BE2C (cell line): ENCODE results near the gene DZIP3.

ENCODE experiments used
- DNase-seq: peaks from one replicate; pipeline ENCODE4 v3.0.0-alpha.2; 2020
- H3K27me3 ChIP-seq: fragments of 250-450 bp; sonication (Bioruptor Pico); 2 replicates; pipeline ENCODE4 v1.5.1; 2020; ENCODE audit warnings: mild to moderate bottlenecking
- H3K36me3 ChIP-seq: fragments of 250-450 bp; sonication (Bioruptor Pico); 2 replicates; pipeline ENCODE4 v1.5.1; 2020; ENCODE audit warnings: mild to moderate bottlenecking
- H3K4me1 ChIP-seq: fragments of 250-450 bp; sonication (Bioruptor Pico); 2 replicates; pipeline ENCODE4 v1.5.1; 2020
- H3K4me3 ChIP-seq: 2 replicates; pipeline ENCODE4 v1.5.1; 2011; ENCODE audit warnings: low read depth, low read length
- H3K9me3 ChIP-seq: fragments of 250-450 bp; sonication (Bioruptor Pico); 2 replicates; pipeline ENCODE4 v1.5.1; 2020
- TF ChIP-seq, protein P1 (sequence below): IDR thresholded peaks from 2 replicates; pipeline ENCODE4 v1.5.1; 2012; ENCODE audit warnings: mild to moderate bottlenecking, low read depth, low read length

DZIP3 gene

DNA sequence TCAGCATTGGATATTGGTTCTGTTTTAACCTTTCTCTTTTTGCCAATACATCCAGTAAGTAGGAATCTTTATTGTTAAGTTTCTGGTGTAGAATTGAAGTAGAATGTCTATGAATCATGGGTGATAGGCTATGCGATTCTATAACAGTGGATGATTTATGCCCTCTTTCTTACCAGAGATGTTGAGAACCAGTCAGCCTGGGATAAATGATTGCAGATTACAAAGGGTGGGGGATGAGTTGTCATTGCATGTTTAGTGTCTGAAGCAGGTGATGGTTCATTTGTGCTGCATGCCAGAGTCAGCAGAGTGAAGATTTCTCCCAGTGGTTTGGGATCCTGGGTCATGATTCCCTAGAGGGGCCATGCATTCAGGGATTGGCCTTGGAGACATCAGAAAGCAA is 153.4 kb downstream of the DZIP3 start:
- peaks cover 2% of the 10 kb centered on the region for H3K27me3 ChIP-seq
- H3K4me3 ChIP-seq = no peak overlapping the region
- H3K36me3 ChIP-seq = no peaks in the 10 kb centered on the region
- H3K4me1 ChIP-seq = no peaks in the 10 kb centered on the region
- no peaks in the 10 kb centered on the region for H3K9me3 ChIP-seq
- DNase-seq = no peak
- TF ChIP-seq, protein P1, sequence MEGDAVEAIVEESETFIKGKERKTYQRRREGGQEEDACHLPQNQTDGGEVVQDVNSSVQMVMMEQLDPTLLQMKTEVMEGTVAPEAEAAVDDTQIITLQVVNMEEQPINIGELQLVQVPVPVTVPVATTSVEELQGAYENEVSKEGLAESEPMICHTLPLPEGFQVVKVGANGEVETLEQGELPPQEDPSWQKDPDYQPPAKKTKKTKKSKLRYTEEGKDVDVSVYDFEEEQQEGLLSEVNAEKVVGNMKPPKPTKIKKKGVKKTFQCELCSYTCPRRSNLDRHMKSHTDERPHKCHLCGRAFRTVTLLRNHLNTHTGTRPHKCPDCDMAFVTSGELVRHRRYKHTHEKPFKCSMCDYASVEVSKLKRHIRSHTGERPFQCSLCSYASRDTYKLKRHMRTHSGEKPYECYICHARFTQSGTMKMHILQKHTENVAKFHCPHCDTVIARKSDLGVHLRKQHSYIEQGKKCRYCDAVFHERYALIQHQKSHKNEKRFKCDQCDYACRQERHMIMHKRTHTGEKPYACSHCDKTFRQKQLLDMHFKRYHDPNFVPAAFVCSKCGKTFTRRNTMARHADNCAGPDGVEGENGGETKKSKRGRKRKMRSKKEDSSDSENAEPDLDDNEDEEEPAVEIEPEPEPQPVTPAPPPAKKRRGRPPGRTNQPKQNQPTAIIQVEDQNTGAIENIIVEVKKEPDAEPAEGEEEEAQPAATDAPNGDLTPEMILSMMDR = no peak
